A549 (cell line): ENCODE data around the gene GRIK5.

Source experiments
- BHLHE40 ChIP-seq: IDR thresholded peaks from 2 replicates; pipeline ENCODE4 v1.6.1; 2012; ENCODE audit warnings: low read depth, low read length, inconsistent platforms
- CTCF ChIP-seq: fragments of >200 bp; sonication (Bioruptor Twin); formaldehyde crosslinking; IDR thresholded peaks from 3 replicates; pipeline ENCODE4 v1.5.1; 2016
- ELK1 ChIP-seq: fragments of 150-350 bp; IDR thresholded peaks from 2 replicates; pipeline ENCODE4 v1.6.1; 2014; ENCODE audit warnings: low read depth, mild to moderate bottlenecking, low read length
- POLR2A ChIP-seq: IDR thresholded peaks from 2 replicates; pipeline ENCODE4 v1.6.1; 2012; ENCODE audit warnings: mild to moderate bottlenecking, low read length
- RCOR1 ChIP-seq: fragments of 150-350 bp; IDR thresholded peaks from 2 replicates; pipeline ENCODE4 v1.6.1; 2014; ENCODE audit warnings: antibody characterized with exemption, low read length, low read depth
- SMC3 ChIP-seq: fragments of >200 bp; sonication (Bioruptor Twin); formaldehyde crosslinking; IDR thresholded peaks from 3 replicates; pipeline ENCODE4 v1.6.1; 2018; ENCODE audit warnings: inconsistent platforms

GRCh38 chr19:42032431-42032830, 37.6 kb downstream of the GRIK5 start:
- TF ChIP-seq CTCF (no peak), RCOR1 (no peak), POLR2A (no peak), BHLHE40 (no peak), SMC3 (no peak), ELK1 (no peak)
